Stimulated activated CD4-positive, alpha-beta T cell treated with anti-CD3 and anti-CD28 coated beads, TNF-alpha, amount 100 ng/mL, for 48 hours (primary cell): ENCODE measurements around the gene PPP1R9A.

ENCODE experiments used
- DNase-seq, 3 donors: peaks; one replicate each; pipeline ENCODE4 v3.0.0-alpha.2; 2020; ENCODE audit warnings: low read depth in 3 of 3

PPP1R9A gene

GRCh38 chr7:95319570-95319969 lies 412.2 kb downstream of the PPP1R9A start:
- DNase-seq: no peak

GRCh38 chr7:95320651-95321050 lies 413.3 kb downstream of the PPP1R9A start:
- no peak for DNase-seq

GRCh38 chr7:95321720-95322119 lies 414.3 kb downstream of the PPP1R9A start:
- DNase-seq: no peak

- DNase-seq: no peak
Measured at GRCh38 chr7:95322396-95322795, 415.0 kb downstream of the PPP1R9A start.

GRCh38 chr7:95322854-95323253 lies 415.5 kb downstream of the PPP1R9A start:
- no peak for DNase-seq

- DNase-seq: no peak
Measured at GRCh38 chr7:95323410-95324129, 416.2 kb downstream of the PPP1R9A start.

- DNase-seq: no peak
Measured at GRCh38 chr7:95324431-95324830, 417.0 kb downstream of the PPP1R9A start, which contains the start of gene PON1. PON1 (minus strand) TSS chr7:95324532; CDS start chr7:95324475, 57 bp downstream.

GRCh38 chr7:95327356-95327755 lies 420.0 kb downstream of the PPP1R9A start:
- no peak for DNase-seq

GRCh38 chr7:95330204-95330960 lies 423.0 kb downstream of the PPP1R9A start:
- no peak for DNase-seq

- no peak for DNase-seq
Measured at GRCh38 chr7:95330961-95331337, 423.6 kb downstream of the PPP1R9A start.

GRCh38 chr7:95334447-95334846 lies 427.1 kb downstream of the PPP1R9A start:
- no peak for DNase-seq

- DNase-seq: no peak
Measured at GRCh38 chr7:95335093-95335492, 427.7 kb downstream of the PPP1R9A start.

GRCh38 chr7:95338832-95339231 lies 431.4 kb downstream of the PPP1R9A start:
- no peak for DNase-seq

GRCh38 chr7:95340491-95340890 lies 433.1 kb downstream of the PPP1R9A start:
- no peak for DNase-seq

GRCh38 chr7:95342029-95342428 lies 434.6 kb downstream of the PPP1R9A start:
- no peak for DNase-seq

GRCh38 chr7:95342642-95343307 lies 435.4 kb downstream of the PPP1R9A start:
- DNase-seq: no peak
